Spleen (tissue), 7 donors: Measurements from ENCODE around the gene PLCB1.

Experiments
- CTCF ChIP-seq, 11 experiments: fragments of 200-600 bp in 7 of 11; fragments of 450-650 bp in 4 of 11; sonication (generic) in 4 of 11; IDR thresholded peaks in 8 of 11; conservative IDR thresholded peaks in 3 of 11; 1 replicate in 7 of 11; 2 replicates in 4 of 11; pipeline versions ENCODE4 v1.4.0 to v1.8.0; 2016 to 2021; ENCODE audit warnings: antibody characterized with exemption in 11 of 11, inconsistent platforms in 4 of 11, mild to moderate bottlenecking in 1 of 11
- POLR2A ChIP-seq, 3 donors: fragments of 450-650 bp; IDR thresholded peaks; one replicate each; pipeline ENCODE4 v1.5.1; 2017; ENCODE audit warnings: antibody characterized with exemption in 3 of 3, mild to moderate bottlenecking in 1 of 3
- POLR2AphosphoS5 ChIP-seq, 3 donors: sonication (generic); formaldehyde crosslinking; IDR thresholded peaks; one replicate each; pipeline ENCODE4 v1.5.1; 2017; ENCODE audit warnings: antibody characterized with exemption in 3 of 3
- donor health status: DM: no; HTN: no; CAD: no; lungs with moderate emphysema.
- donor health status: DM: no; HTN: no; CAD: no.
- donor health status: DM: no; HTN: no; CAD: no.

- no peak for TF ChIP-seq CTCF (IDR thresholded peaks at IDR 0.05 in 8 of 11, conservative IDR thresholded peaks at IDR 0.05 in 3 of 11)
- no peak for TF ChIP-seq POLR2AphosphoS5 (IDR thresholded peaks at IDR 0.05)
- no peak for TF ChIP-seq POLR2A (IDR thresholded peaks at IDR 0.05)
Observed at GRCh38 chr20:8363970-8364733, 232.1 kb downstream of the PLCB1 start.
